H1 (cell line): Measurements from ENCODE around the gene PDGFA. TPM values are rescaled to one million over a fixed set of nuclear protein-coding genes. Genes with fewer than 3 reads are reported as not detected.

Source experiments
- HDAC2 ChIP-seq, 2 experiments: fragments of 300-600 bp in 1 of 2; sonication (generic) in 1 of 2; IDR thresholded peaks; 2 replicates each; pipeline ENCODE4 v1.6.1; 2011 to 2012; ENCODE audit warnings: low read depth in 2 of 2, low read length in 2 of 2, mild to moderate bottlenecking in 2 of 2, moderate library complexity in 2 of 2, borderline replicate concordance in 1 of 2, inconsistent platforms in 1 of 2
- KDM1A ChIP-seq: fragments of 200-600, 300-600 bp; sonication (generic); IDR thresholded peaks from 2 replicates; pipeline ENCODE4 v1.7.1; 2016; ENCODE audit warnings: mild to moderate bottlenecking, low read length, borderline replicate concordance
- SP4 ChIP-seq: IDR thresholded peaks from 2 replicates; pipeline ENCODE4 v1.6.1; 2012; ENCODE audit warnings: low read length, inconsistent platforms
- TCF12 ChIP-seq: IDR thresholded peaks from 2 replicates; pipeline ENCODE4 v1.6.1; 2011; ENCODE audit warnings: low read depth, mild to moderate bottlenecking, low read length
- polyA plus RNA-seq, 7 experiments: library from polyadenylated mRNA; depleted of rRNA in 3 of 7; stranded (reverse) in 5 of 7; unstranded in 2 of 7; fragments of >200 nt in 5 of 7; fragments of 200-250 nt in 2 of 7; gene quantifications; 1 replicate in 5 of 7; 2 replicates in 1 of 7; 4 replicates in 1 of 7; pipeline versions ENCODE4 v1.2.1 to v1.2.3, GENCODE V29; 2011 to 2013; ENCODE audit warnings: missing spikeins in 2 of 7, mixed read lengths in 2 of 7
- total RNA-seq: library from RNA; stranded (reverse); fragmentation: NEBNext Ultra II Directional; extraction: Animal tissue kit (Norgen Biotek cat#: 25700); gene quantifications from 2 replicates; pipeline ENCODE4 v1.2.1, GENCODE V29; 2021

The PDGFA gene
- total and polyA plus RNA-seq, 2 of the 8 experiments (the other 6 are each of a cell fraction or from before 2014, with no cell fraction given), result 21.1 to 43.0 TPM

DNA sequence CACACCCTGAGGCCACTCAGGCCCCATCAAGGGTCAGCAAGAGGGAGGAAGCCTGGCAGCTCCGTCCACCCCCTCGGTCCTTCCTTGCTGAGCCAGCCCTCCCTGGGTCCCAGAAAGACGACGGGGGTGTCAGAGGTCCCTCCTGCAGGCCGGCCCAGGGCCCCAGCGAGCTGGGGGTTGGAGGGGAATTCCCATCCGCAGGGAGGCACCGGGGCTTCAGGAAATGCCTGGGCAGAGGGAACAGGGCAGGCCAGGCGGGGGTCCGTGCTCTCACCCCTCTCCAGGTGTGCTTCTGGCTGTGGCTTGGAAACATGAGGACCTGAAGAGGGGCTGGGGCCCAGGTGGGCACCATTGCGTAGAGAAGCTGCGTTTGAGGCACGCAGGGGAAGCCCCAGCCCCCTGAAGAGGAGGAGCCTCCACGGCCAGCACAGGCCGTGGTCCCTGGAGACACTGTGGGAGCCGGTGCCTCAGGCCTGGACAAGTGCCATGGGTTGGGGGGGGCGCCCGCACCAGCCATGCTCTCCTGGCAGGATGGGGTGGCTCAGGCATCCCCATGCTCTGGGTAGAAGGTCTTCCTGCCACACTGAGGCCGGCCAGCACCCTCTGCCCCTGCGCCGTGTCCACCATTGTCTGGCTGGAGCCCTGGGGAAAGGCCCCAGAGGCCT is 66.7 kb downstream of the PDGFA start (continued):
- TF ChIP-seq KDM1A (no peak; the same call in 1 of the 2 replicates), TCF12 (no peak), HDAC2 (IDR thresholded peaks at IDR 0.05; ENCODE audit: borderline replicate concordance in 1 of 2, low read depth in 2 of 2, low read length in 2 of 2) (no peak), SP4 (no peak)
